K562 (cell line): ENCODE measurements around the gene MRPL42.

Source experiments
- CREB1 ChIP-seq, 2 experiments: sonication (generic) in 1 of 2; formaldehyde crosslinking in 1 of 2; IDR thresholded peaks; 2 replicates each; pipeline versions ENCODE4 v1.6.1 to v1.8.0; 2012 to 2022; ENCODE audit warnings: inconsistent platforms in 1 of 2, mild to moderate bottlenecking in 1 of 2, missing genetic modification reagents in 1 of 2, moderate library complexity in 1 of 2
- CTCF ChIP-seq, 3 experiments: IDR thresholded peaks in 2 of 3; conservative IDR thresholded peaks in 1 of 3; 2 replicates each; pipeline ENCODE4 v1.5.1; 2011 to 2012; ENCODE audit warnings: low read length in 3 of 3, mild to moderate bottlenecking in 3 of 3, control low read depth in 2 of 3, improper control_type of control experiment in 1 of 3, inconsistent platforms in 1 of 3, low read depth in 1 of 3, mixed read lengths in 1 of 3, moderate library complexity in 1 of 3; ENCODE audit not compliant: insufficient read depth in 2 of 3
- FOSL1 ChIP-seq: fragments of 200-800 bp; sonication (Bioruptor generic); conservative IDR thresholded peaks from 2 replicates; pipeline ENCODE4 v1.6.1; 2016; ENCODE audit warnings: missing genetic modification characterization, missing compliant biosample characterization
- GATAD2B ChIP-seq: fragments of 450-650 bp; IDR thresholded peaks from 2 replicates; pipeline ENCODE4 v1.6.1; 2017; ENCODE audit warnings: mild to moderate bottlenecking, borderline replicate concordance
- IRF2 ChIP-seq: sonication (generic); formaldehyde crosslinking; IDR thresholded peaks from 2 replicates; pipeline ENCODE4 v1.8.1; 2022; ENCODE audit warnings: mild to moderate bottlenecking, missing genetic modification reagents
- MAX ChIP-seq: sonication (generic); formaldehyde crosslinking; IDR thresholded peaks from 2 replicates; pipeline ENCODE4 v1.9.0; 2022; ENCODE audit warnings: mild to moderate bottlenecking, missing genetic modification reagents
- RFX5 ChIP-seq: IDR thresholded peaks from 2 replicates; pipeline ENCODE4 v1.6.1; 2011; ENCODE audit warnings: low read depth, mild to moderate bottlenecking, improper control_type of control experiment, low read length
- ZNF232 ChIP-seq: sonication (generic); formaldehyde crosslinking; IDR thresholded peaks from 2 replicates; pipeline ENCODE4 v1.8.0; 2022; ENCODE audit warnings: mild to moderate bottlenecking, missing genetic modification reagents
- ZNF445 ChIP-seq: fragments of 250-450 bp; sonication (Bioruptor Pico); IDR thresholded peaks from 2 replicates; pipeline ENCODE4 v1.4.0; 2020; ENCODE audit warnings: low read depth, mild to moderate bottlenecking, moderate library complexity

GRCh38 chr12:93541578-93542225, 74.4 kb downstream of the MRPL42 start:
- TF ChIP-seq CTCF (IDR thresholded peaks at IDR 0.05 in 2 of 3, conservative IDR thresholded peaks at IDR 0.05 in 1 of 3; ENCODE audit: insufficient read depth in 2 of 3, low read depth in 1 of 3, low read length in 3 of 3): no peak
- no peak for TF ChIP-seq ZNF445 (CRISPR knock-in tag)
- TF ChIP-seq MAX (CRISPR knock-in tag): no peak
- no peak for TF ChIP-seq CREB1 (IDR thresholded peaks at IDR 0.05)
- TF ChIP-seq CREB1 (CRISPR knock-in tag; IDR thresholded peaks at IDR 0.05): no peak
- no peak for TF ChIP-seq IRF2 (CRISPR knock-in tag)
- TF ChIP-seq GATAD2B: no peak
- TF ChIP-seq ZNF232 (CRISPR knock-in tag): no peak
- no peak for TF ChIP-seq RFX5
- TF ChIP-seq FOSL1 (tag): no peak
